Measurements from ENCODE around the gene NOL4L.

Gene NOL4L

GRCh38 chr20:32606107-32606506 lies 21.0 kb upstream of the NOL4L start:
- Histone ChIP-seq H3K9me2 (replicated peaks; ENCODE audit: insufficient read depth, low read length) (no peaks in the 10 kb centered on the region), H3K36me3 (ENCODE audit: low read length) (no peaks in the 10 kb centered on the region), H3F3A (ENCODE audit: insufficient read depth) (no peaks in the 10 kb centered on the region), H3K9ac (ENCODE audit: low read length) (no peak overlapping the region), H3K9me3 (ENCODE audit: insufficient read depth, low read length) (no peaks in the 10 kb centered on the region), H4K20me1 (ENCODE audit: low read depth, low read length) (no peaks in the 10 kb centered on the region), H2AFZ (ENCODE audit: low read depth, low read length, severe bottlenecking) (no peak overlapping the region), H3K27me3 (ENCODE audit: low read length) (no peaks in the 10 kb centered on the region), H3K4me2 (ENCODE audit: low read depth, low read length, poor library complexity, severe bottlenecking) (no peak overlapping the region), H3K27ac (ENCODE audit: low read depth, low read length) (no peak overlapping the region), H3K4me3 (ENCODE audit: insufficient read depth, low read length, poor library complexity, severe bottlenecking) (no peak overlapping the region), H3K79me2 (ENCODE audit: insufficient read depth, low read length) (no peaks in the 10 kb centered on the region)
- no peak for TF ChIP-seq CTCF (IDR thresholded peaks at IDR 0.05; ENCODE audit: insufficient read depth, low read length, poor library complexity, severe bottlenecking)
- no peak for TF ChIP-seq EZH2phosphoT487 (conservative IDR thresholded peaks at IDR 0.05; ENCODE audit: low read length)

GRCh38 chr20:32605167-32605656 lies 20.1 kb upstream of the NOL4L start:
- no peak overlapping the region for H3K4me3 ChIP-seq (ENCODE audit: insufficient read depth, low read length, poor library complexity, severe bottlenecking)
- H3K9ac ChIP-seq (ENCODE audit: low read length): no peak overlapping the region
- no peaks in the 10 kb centered on the region for H3K36me3 ChIP-seq (ENCODE audit: low read length)
- H3F3A ChIP-seq (ENCODE audit: insufficient read depth): no peaks in the 10 kb centered on the region
- H3K9me3 ChIP-seq (ENCODE audit: insufficient read depth, low read length): no peaks in the 10 kb centered on the region
- TF ChIP-seq CTCF (IDR thresholded peaks at IDR 0.05; ENCODE audit: insufficient read depth, low read length, poor library complexity, severe bottlenecking) (no peak), EZH2phosphoT487 (conservative IDR thresholded peaks at IDR 0.05; ENCODE audit: low read length) (no peak)
- no peaks in the 10 kb centered on the region for H3K9me2 ChIP-seq (replicated peaks; ENCODE audit: insufficient read depth, low read length)
- H3K79me2 ChIP-seq (ENCODE audit: insufficient read depth, low read length): no peaks in the 10 kb centered on the region
- H4K20me1 ChIP-seq (ENCODE audit: low read depth, low read length): no peaks in the 10 kb centered on the region
- H2AFZ ChIP-seq (ENCODE audit: low read depth, low read length, severe bottlenecking): no peak overlapping the region
- no peaks in the 10 kb centered on the region for H3K27me3 ChIP-seq (ENCODE audit: low read length)
- H3K27ac ChIP-seq (ENCODE audit: low read depth, low read length): no peak overlapping the region
- no peak overlapping the region for H3K4me2 ChIP-seq (ENCODE audit: low read depth, low read length, poor library complexity, severe bottlenecking)

- Histone ChIP-seq H3F3A (ENCODE audit: insufficient read depth) (no peaks in the 10 kb centered on the region), H3K9me3 (ENCODE audit: insufficient read depth, low read length) (no peaks in the 10 kb centered on the region), H3K9me2 (replicated peaks; ENCODE audit: insufficient read depth, low read length) (no peaks in the 10 kb centered on the region), H4K20me1 (ENCODE audit: low read depth, low read length) (no peaks in the 10 kb centered on the region), H3K27me3 (ENCODE audit: low read length) (no peaks in the 10 kb centered on the region), H3K4me3 (ENCODE audit: insufficient read depth, low read length, poor library complexity, severe bottlenecking) (no peak overlapping the region), H3K36me3 (ENCODE audit: low read length) (no peaks in the 10 kb centered on the region), H2AFZ (ENCODE audit: low read depth, low read length, severe bottlenecking) (no peak overlapping the region), H3K9ac (ENCODE audit: low read length) (no peak overlapping the region), H3K4me2 (ENCODE audit: low read depth, low read length, poor library complexity, severe bottlenecking) (peak overlapping the region; percentile 36), H3K79me2 (ENCODE audit: insufficient read depth, low read length) (no peaks in the 10 kb centered on the region), H3K27ac (ENCODE audit: low read depth, low read length) (no peak overlapping the region)
- no peak for TF ChIP-seq EZH2phosphoT487 (conservative IDR thresholded peaks at IDR 0.05; ENCODE audit: low read length)
These were observed 18.1 kb upstream of the NOL4L start for GRCh38 chr20:32603046-32603726.

- H3F3A ChIP-seq (ENCODE audit: insufficient read depth): no peaks in the 10 kb centered on the region
- H4K20me1 ChIP-seq (ENCODE audit: low read depth, low read length): no peaks in the 10 kb centered on the region
- no peaks in the 10 kb centered on the region for H3K79me2 ChIP-seq (ENCODE audit: insufficient read depth, low read length)
- H3K36me3 ChIP-seq (ENCODE audit: low read length): no peaks in the 10 kb centered on the region
- H3K27me3 ChIP-seq (ENCODE audit: low read length): no peaks in the 10 kb centered on the region
- H3K27ac ChIP-seq (ENCODE audit: low read depth, low read length): no peak overlapping the region
- TF ChIP-seq CTCF (IDR thresholded peaks at IDR 0.05; ENCODE audit: insufficient read depth, low read length, poor library complexity, severe bottlenecking): no peak
- no peak for TF ChIP-seq EZH2phosphoT487 (conservative IDR thresholded peaks at IDR 0.05; ENCODE audit: low read length)
- no peak overlapping the region for H3K4me2 ChIP-seq (ENCODE audit: low read depth, low read length, poor library complexity, severe bottlenecking)
- H3K9me3 ChIP-seq (ENCODE audit: insufficient read depth, low read length): no peaks in the 10 kb centered on the region
- no peak overlapping the region for H2AFZ ChIP-seq (ENCODE audit: low read depth, low read length, severe bottlenecking)
- no peaks in the 10 kb centered on the region for H3K9me2 ChIP-seq (replicated peaks; ENCODE audit: insufficient read depth, low read length)
- H3K9ac ChIP-seq (ENCODE audit: low read length): no peak overlapping the region
- H3K4me3 ChIP-seq (ENCODE audit: insufficient read depth, low read length, poor library complexity, severe bottlenecking): no peak overlapping the region
These were observed 17.1 kb upstream of the NOL4L start for GRCh38 chr20:32602273-32602672.
